Gastrocnemius medialis (tissue), 4 donors: ENCODE measurements around the gene GSTA5. TPM values are rescaled to one million over a fixed set of nuclear protein-coding genes. Genes with fewer than 3 reads are reported as not detected.
"Not testable (repeated sequence)": the region's sequence is repeated elsewhere in the genome, so short reads cannot be mapped to it uniquely, and the experiment has no call there.

Source experiments
- ATAC-seq, 2 donors: fragments of 150-250 bp; one replicate each; pipeline ENCODE4 v1.9.1; 2016
- DNase-seq, 2 donors: peaks; one replicate each; pipeline ENCODE4 v3.0.0-alpha.2; 2019
- H3K27ac ChIP-seq, 4 donors: fragments of 200-600 bp; sonication (generic); 1 replicate in 1 of 4; 2 replicates in 3 of 4; pipeline ENCODE4 v1.5.1; 2016 to 2018; ENCODE audit warnings: mild to moderate bottlenecking in 2 of 4, moderate library complexity in 1 of 4
- H3K27me3 ChIP-seq, 3 donors: fragments of 200-600 bp; sonication (generic) in 2 of 3; 1 replicate in 1 of 3; 2 replicates in 2 of 3; pipeline versions ENCODE4 v1.5.1 to v1.6.0; 2016 to 2019; ENCODE audit warnings: mild to moderate bottlenecking in 1 of 3, moderate library complexity in 1 of 3
- H3K36me3 ChIP-seq, 2 donors: fragments of 200-600 bp; sonication (generic) in 1 of 2; one replicate each; pipeline ENCODE4 v1.5.1; 2017 to 2018
- H3K4me1 ChIP-seq, 2 donors: fragments of 200-600 bp; sonication (generic) in 1 of 2; one replicate each; pipeline ENCODE4 v1.5.1; 2016 to 2017; ENCODE audit warnings: mild to moderate bottlenecking in 2 of 2
- H3K4me3 ChIP-seq, 4 donors: fragments of 200-600 bp; sonication (generic) in 3 of 4; 1 replicate in 1 of 4; 2 replicates in 3 of 4; pipeline ENCODE4 v1.5.1; 2016 to 2019; ENCODE audit warnings: mild to moderate bottlenecking in 2 of 4
- H3K9me3 ChIP-seq, 3 donors: fragments of 200-600 bp; sonication (generic) in 2 of 3; 1 replicate in 1 of 3; 2 replicates in 2 of 3; pipeline ENCODE4 v1.5.1; 2016 to 2019
- CTCF ChIP-seq, 5 experiments: fragments of 450-650 bp in 3 of 5; fragments of 200-600 bp in 2 of 5; sonication (generic) in 2 of 5; IDR thresholded peaks in 4 of 5; conservative IDR thresholded peaks in 1 of 5; 1 replicate in 4 of 5; 2 replicates in 1 of 5; pipeline ENCODE4 v1.5.1; 2016 to 2019; ENCODE audit warnings: antibody characterized with exemption in 5 of 5, mild to moderate bottlenecking in 3 of 5, moderate library complexity in 3 of 5
- POLR2A ChIP-seq, 2 donors: fragments of 450-650 bp; IDR thresholded peaks; one replicate each; pipeline ENCODE4 v1.6.1; 2017; ENCODE audit warnings: antibody characterized with exemption in 2 of 2, mild to moderate bottlenecking in 2 of 2, moderate library complexity in 2 of 2
- in situ Hi-C, 4 donors: fragments of 200-750 bp; cut with MboI; loops; one replicate each; pipeline versions ENCODE4 v1.15.0 to v1.8.0; 2017; ENCODE audit warnings: low sequenced_read_pairs in 4 of 4
- intact Hi-C: fragments of 100-400 bp; cut with DNase I; formaldehyde crosslinking; loops from one replicate; pipeline ENCODE4 v1.15.1; 2023; ENCODE audit warnings: low total_unique reads
- total RNA-seq, 4 donors: library from RNA; depleted of rRNA; stranded (reverse); fragments of >200 nt; gene quantifications; one replicate each; pipeline versions ENCODE4 v1.1.0 to v1.2.3, GENCODE V29; 2016

Gene GSTA5
- total RNA-seq, 4 donors from 2014 or later = not detected

- intact Hi-C loops (no loop called here), in situ Hi-C loops (no loop called here)
- no peak overlapping the region for H3K4me3 ChIP-seq
- no peak for TF ChIP-seq POLR2A (IDR thresholded peaks at IDR 0.05)
- no peak for TF ChIP-seq CTCF (IDR thresholded peaks at IDR 0.05 in 4 of 5, conservative IDR thresholded peaks at IDR 0.05 in 1 of 5)
- no peaks in the 10 kb centered on the region for H3K27me3 ChIP-seq
- H3K36me3 ChIP-seq = no peaks in the 10 kb centered on the region
- no peaks in the 10 kb centered on the region for H3K9me3 ChIP-seq
- no peaks in the 10 kb centered on the region for H3K4me1 ChIP-seq
- DNase-seq (no peak), ATAC-seq (no peak)
- H3K27ac ChIP-seq = no peak overlapping the region
These were observed 32.0 kb downstream of the GSTA5 start for GRCh38 chr6:52808660-52809059.

GRCh38 chr6:52803668-52804255, 36.9 kb downstream of the GSTA5 start, which contains the start of gene GSTA1:
TSS of gene GSTA1 (minus strand) at chr6:52803816. CDS start at chr6:52799267, 4,549 bp downstream.
- H3K36me3 ChIP-seq, H3K4me3 ChIP-seq, in situ Hi-C loops, ATAC-seq, H3K27ac ChIP-seq, intact Hi-C loops, H3K4me1 ChIP-seq, H3K27me3 ChIP-seq, H3K9me3 ChIP-seq, DNase-seq: not testable (repeated sequence)

- DNase-seq = no peak
- ATAC-seq = no peak
- Histone ChIP-seq H3K4me1 (no peaks in the 10 kb centered on the region), H3K36me3 (no peaks in the 10 kb centered on the region), H3K27ac (no peak overlapping the region), H3K27me3 (no peaks in the 10 kb centered on the region), H3K4me3 (no peak overlapping the region), H3K9me3 (no peaks in the 10 kb centered on the region)
- TF ChIP-seq POLR2A (IDR thresholded peaks at IDR 0.05) (no peak), CTCF (IDR thresholded peaks at IDR 0.05 in 4 of 5, conservative IDR thresholded peaks at IDR 0.05 in 1 of 5) (no peak)
- intact Hi-C loops (no loop called here), in situ Hi-C loops (no loop called here)
These were observed 37.8 kb downstream of the GSTA5 start for GRCh38 chr6:52802806-52803205.

GRCh38 chr6:52801188-52801841, 39.3 kb downstream of the GSTA5 start:
- intact Hi-C loops (no loop called here), in situ Hi-C loops (no loop called here)
- ATAC-seq = no peak
- no peak for DNase-seq
- TF ChIP-seq CTCF (IDR thresholded peaks at IDR 0.05 in 4 of 5, conservative IDR thresholded peaks at IDR 0.05 in 1 of 5) (no peak), POLR2A (IDR thresholded peaks at IDR 0.05) (no peak)
- H3K27me3 ChIP-seq = no peaks in the 10 kb centered on the region
- no peaks in the 10 kb centered on the region for H3K36me3 ChIP-seq
- no peaks in the 10 kb centered on the region for H3K4me1 ChIP-seq
- no peak overlapping the region for H3K27ac ChIP-seq
- H3K4me3 ChIP-seq = no peak overlapping the region
- no peaks in the 10 kb centered on the region for H3K9me3 ChIP-seq

GRCh38 chr6:52799272-52799671, 41.3 kb downstream of the GSTA5 start:
- H3K27me3 ChIP-seq, intact Hi-C loops, H3K9me3 ChIP-seq, H3K36me3 ChIP-seq, ATAC-seq, in situ Hi-C loops, DNase-seq, H3K27ac ChIP-seq, H3K4me1 ChIP-seq, H3K4me3 ChIP-seq: not testable (repeated sequence)

GRCh38 chr6:52794366-52794765, 46.2 kb downstream of the GSTA5 start:
- H3K9me3 ChIP-seq, ATAC-seq, H3K27ac ChIP-seq, H3K27me3 ChIP-seq, H3K4me1 ChIP-seq, H3K4me3 ChIP-seq, H3K36me3 ChIP-seq, DNase-seq, in situ Hi-C loops, intact Hi-C loops: not testable (repeated sequence)
